ENCODE results near the gene JHY. TPM values are rescaled to one million over a fixed set of nuclear protein-coding genes. Genes with fewer than 3 reads are reported as not detected.
A peak's percentile ranks its signal among the peaks of the same experiment; 100 is the strongest.

Gene JHY
- total and polyA plus RNA-seq, 2 donors (not counting 1 experiment from before 2014, with no cell fraction given) = 1.6 to 3.5 TPM

DNA sequence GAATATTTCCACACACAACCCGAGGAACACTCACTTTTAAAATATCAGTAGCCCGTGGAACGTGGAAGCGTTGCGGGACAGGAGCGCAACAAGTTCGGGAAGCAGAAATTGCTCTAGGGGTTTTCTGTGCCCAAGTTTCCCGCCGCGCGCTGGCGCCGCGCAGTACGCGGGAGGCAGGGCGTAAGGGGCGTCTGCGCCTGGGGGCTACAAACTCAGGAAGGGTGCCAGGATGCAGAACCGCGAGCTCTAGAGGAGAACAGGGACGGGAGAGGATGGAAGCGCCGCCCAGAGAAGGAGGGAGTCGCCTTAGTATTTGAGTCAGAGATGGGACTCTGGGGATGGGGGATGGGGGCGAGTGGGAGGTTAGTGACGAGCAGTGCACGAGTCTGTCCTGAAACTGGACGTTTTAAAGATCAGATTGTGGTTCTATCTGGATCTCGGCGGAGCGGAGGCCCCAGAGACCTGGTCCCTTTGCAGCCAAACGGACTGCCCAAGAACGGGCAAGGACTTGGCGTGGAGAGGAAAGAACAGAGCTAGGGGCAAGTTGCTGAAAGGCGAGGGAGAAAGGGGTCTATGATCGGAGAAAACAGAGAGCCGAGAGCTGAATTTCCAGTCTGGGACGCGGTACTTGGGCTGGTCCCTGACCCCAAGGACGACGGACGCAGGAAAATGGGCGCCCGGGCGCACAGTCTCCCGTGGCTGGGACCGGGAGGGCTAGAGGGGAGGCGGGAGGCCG lies 94.3 kb downstream of the JHY start:
- H3K9me3 ChIP-seq (ENCODE audit: control insufficient read depth, insufficient read depth, low read depth, low read length) = no peaks in the 10 kb centered on the region
- H2AFZ ChIP-seq (ENCODE audit: low read length) = no peak overlapping the region
- peaks cover 69% of the 10 kb centered on the region for H3K27me3 ChIP-seq (ENCODE audit: control insufficient read depth, insufficient read depth, low read length)
- no peaks in the 10 kb centered on the region for H4K20me1 ChIP-seq (ENCODE audit: control insufficient read depth, extremely low read depth, insufficient read depth, low read length)
- no peaks in the 10 kb centered on the region for H3K4me1 ChIP-seq (ENCODE audit: control insufficient read depth, extremely low read depth, insufficient read depth, low read length)
- H3K36me3 ChIP-seq (ENCODE audit: control insufficient read depth, insufficient read depth, low read length) = no peaks in the 10 kb centered on the region
- H3K9ac ChIP-seq (ENCODE audit: insufficient read depth, low read length) = no peak overlapping the region
- H3K79me2 ChIP-seq (ENCODE audit: control insufficient read depth, insufficient read depth, low read length) = no peaks in the 10 kb centered on the region
- no peak overlapping the region for H3K4me2 ChIP-seq (ENCODE audit: extremely low read depth, insufficient read depth, low read length)
- no peak overlapping the region for H3K27ac ChIP-seq (ENCODE audit: insufficient read depth, low read length)
- H3K4me3 ChIP-seq (replicated peaks in 1 of 4; ENCODE audit: control extremely low read depth in 1 of 4, insufficient read depth in 1 of 4, low read depth in 3 of 4, low read length in 4 of 4) = no peak overlapping the region
- no peak for DNase-seq (ENCODE audit: low read depth in 2 of 2)
- TF ChIP-seq, protein P1, sequence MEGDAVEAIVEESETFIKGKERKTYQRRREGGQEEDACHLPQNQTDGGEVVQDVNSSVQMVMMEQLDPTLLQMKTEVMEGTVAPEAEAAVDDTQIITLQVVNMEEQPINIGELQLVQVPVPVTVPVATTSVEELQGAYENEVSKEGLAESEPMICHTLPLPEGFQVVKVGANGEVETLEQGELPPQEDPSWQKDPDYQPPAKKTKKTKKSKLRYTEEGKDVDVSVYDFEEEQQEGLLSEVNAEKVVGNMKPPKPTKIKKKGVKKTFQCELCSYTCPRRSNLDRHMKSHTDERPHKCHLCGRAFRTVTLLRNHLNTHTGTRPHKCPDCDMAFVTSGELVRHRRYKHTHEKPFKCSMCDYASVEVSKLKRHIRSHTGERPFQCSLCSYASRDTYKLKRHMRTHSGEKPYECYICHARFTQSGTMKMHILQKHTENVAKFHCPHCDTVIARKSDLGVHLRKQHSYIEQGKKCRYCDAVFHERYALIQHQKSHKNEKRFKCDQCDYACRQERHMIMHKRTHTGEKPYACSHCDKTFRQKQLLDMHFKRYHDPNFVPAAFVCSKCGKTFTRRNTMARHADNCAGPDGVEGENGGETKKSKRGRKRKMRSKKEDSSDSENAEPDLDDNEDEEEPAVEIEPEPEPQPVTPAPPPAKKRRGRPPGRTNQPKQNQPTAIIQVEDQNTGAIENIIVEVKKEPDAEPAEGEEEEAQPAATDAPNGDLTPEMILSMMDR (conservative IDR thresholded peaks at IDR 0.05 in 1 of 2, IDR thresholded peaks at IDR 0.05 in 1 of 2; ENCODE audit: low read depth in 1 of 2, low read length in 2 of 2) = no peak
- peak; percentile 81 for TF ChIP-seq EZH2 (IDR thresholded peaks at IDR 0.05; ENCODE audit: low read length, missing control alignments)

DNA sequence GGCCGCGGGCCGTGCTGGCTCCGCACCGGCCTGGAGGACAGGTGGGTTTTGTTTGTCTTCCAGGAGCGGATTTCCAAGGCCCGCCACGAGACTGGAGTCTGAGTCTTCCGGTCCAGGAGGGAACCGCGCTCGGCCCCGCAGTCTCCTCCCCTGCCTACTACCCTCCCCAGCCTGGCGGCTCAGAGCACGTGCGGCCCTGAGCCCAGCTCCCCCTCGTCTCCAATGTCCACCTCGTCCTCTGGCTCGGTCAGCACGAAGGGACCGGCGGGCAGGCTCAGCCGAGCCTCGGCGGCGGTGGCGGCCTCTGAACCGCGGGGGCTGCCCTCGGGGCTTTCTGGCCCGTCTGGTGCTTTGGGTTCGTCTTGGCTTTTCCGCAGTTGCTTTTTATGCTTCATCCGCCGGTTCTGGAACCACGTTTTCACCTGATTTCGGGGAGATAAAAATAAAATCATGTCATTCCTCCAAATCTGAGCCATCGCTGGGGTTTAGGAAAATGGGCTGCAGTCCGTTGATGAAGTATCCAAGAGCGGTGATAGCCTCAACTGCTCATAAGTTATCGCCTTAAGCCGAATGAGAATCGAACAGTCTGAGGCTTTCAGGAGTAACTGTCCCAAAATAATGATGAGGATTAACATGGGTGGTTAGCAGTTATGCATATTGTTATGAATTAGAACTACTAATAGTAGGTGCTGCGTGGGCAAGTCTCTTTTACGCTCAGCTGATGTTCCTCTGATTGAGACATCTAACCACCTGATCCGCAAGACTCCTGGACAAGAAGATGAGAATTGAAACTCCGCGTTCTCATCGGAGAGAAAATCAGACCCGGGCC lies 95.1 kb downstream of the JHY start:
- Histone ChIP-seq H3K27me3 (ENCODE audit: control insufficient read depth, insufficient read depth, low read length) (peaks cover 73% of the 10 kb centered on the region), H3K36me3 (ENCODE audit: control insufficient read depth, insufficient read depth, low read length) (no peaks in the 10 kb centered on the region), H3K27ac (ENCODE audit: insufficient read depth, low read length) (no peak overlapping the region), H4K20me1 (ENCODE audit: control insufficient read depth, extremely low read depth, insufficient read depth, low read length) (no peaks in the 10 kb centered on the region), H3K9me3 (ENCODE audit: control insufficient read depth, insufficient read depth, low read depth, low read length) (no peaks in the 10 kb centered on the region), H3K4me3 (replicated peaks in 1 of 4; ENCODE audit: control extremely low read depth in 1 of 4, insufficient read depth in 1 of 4, low read depth in 3 of 4, low read length in 4 of 4) (no peak overlapping the region), H3K4me2 (ENCODE audit: extremely low read depth, insufficient read depth, low read length) (no peak overlapping the region), H2AFZ (ENCODE audit: low read length) (no peak overlapping the region), H3K9ac (ENCODE audit: insufficient read depth, low read length) (no peak overlapping the region), H3K79me2 (ENCODE audit: control insufficient read depth, insufficient read depth, low read length) (no peaks in the 10 kb centered on the region), H3K4me1 (ENCODE audit: control insufficient read depth, extremely low read depth, insufficient read depth, low read length) (no peaks in the 10 kb centered on the region)
- no peak for DNase-seq (ENCODE audit: low read depth in 2 of 2)
- TF ChIP-seq EZH2 (IDR thresholded peaks at IDR 0.05; ENCODE audit: low read length, missing control alignments) = peak; percentile 80
- TF ChIP-seq, protein P1 (conservative IDR thresholded peaks at IDR 0.05 in 1 of 2, IDR thresholded peaks at IDR 0.05 in 1 of 2; ENCODE audit: low read depth in 1 of 2, low read length in 2 of 2) = no peak

DNA sequence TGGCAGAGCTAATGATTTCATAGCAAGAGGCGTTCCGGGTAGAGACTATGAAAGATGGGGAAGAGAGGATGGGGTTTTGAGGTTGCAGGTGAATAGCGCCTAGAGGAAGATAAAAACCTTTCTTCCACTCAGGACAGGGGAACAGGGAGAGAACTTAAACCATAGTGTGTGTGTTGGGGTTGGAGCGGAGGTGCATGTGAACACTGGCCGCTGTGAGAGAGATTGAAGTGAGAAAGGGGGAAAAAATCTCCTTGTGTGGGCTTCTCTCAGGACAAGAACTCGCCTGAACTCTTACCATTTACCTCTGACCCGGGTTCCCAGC lies 95.7 kb downstream of the JHY start:
- no peak for DNase-seq (ENCODE audit: low read depth in 2 of 2)
- Histone ChIP-seq H3K4me3 (replicated peaks in 1 of 4; ENCODE audit: control extremely low read depth in 1 of 4, insufficient read depth in 1 of 4, low read depth in 3 of 4, low read length in 4 of 4) (no peak overlapping the region), H4K20me1 (ENCODE audit: control insufficient read depth, extremely low read depth, insufficient read depth, low read length) (no peaks in the 10 kb centered on the region), H3K79me2 (ENCODE audit: control insufficient read depth, insufficient read depth, low read length) (no peaks in the 10 kb centered on the region), H3K9ac (ENCODE audit: insufficient read depth, low read length) (no peak overlapping the region), H3K36me3 (ENCODE audit: control insufficient read depth, insufficient read depth, low read length) (no peaks in the 10 kb centered on the region), H2AFZ (ENCODE audit: low read length) (no peak overlapping the region), H3K9me3 (ENCODE audit: control insufficient read depth, insufficient read depth, low read depth, low read length) (no peaks in the 10 kb centered on the region), H3K27me3 (ENCODE audit: control insufficient read depth, insufficient read depth, low read length) (peaks cover 77% of the 10 kb centered on the region), H3K4me1 (ENCODE audit: control insufficient read depth, extremely low read depth, insufficient read depth, low read length) (no peaks in the 10 kb centered on the region), H3K27ac (ENCODE audit: insufficient read depth, low read length) (no peak overlapping the region), H3K4me2 (ENCODE audit: extremely low read depth, insufficient read depth, low read length) (no peak overlapping the region)
- TF ChIP-seq, protein P1 (conservative IDR thresholded peaks at IDR 0.05 in 1 of 2, IDR thresholded peaks at IDR 0.05 in 1 of 2; ENCODE audit: low read depth in 1 of 2, low read length in 2 of 2) = no peak
- peak; percentile 34 for TF ChIP-seq EZH2 (IDR thresholded peaks at IDR 0.05; ENCODE audit: low read length, missing control alignments)

All from fibroblast of lung (primary cell).